ENCODE measurements around the gene OR10H3.
"Not testable (repeated sequence)": the region's sequence is repeated elsewhere in the genome, so short reads cannot be mapped to it uniquely, and the experiment has no call there.

Gene OR10H3

GRCh38 chr19:15779756-15780476, 42.1 kb downstream of the OR10H3 start:
- TF ChIP-seq CTCF (conservative IDR thresholded peaks at IDR 0.05), result no peak
- no peak for TF ChIP-seq ZFX (IDR thresholded peaks at IDR 0.05)
- H3K27ac ChIP-seq, result peak overlapping the region; percentile 19

GRCh38 chr19:15780610-15781418, 43.0 kb downstream of the OR10H3 start:
- TF ChIP-seq ZFX (IDR thresholded peaks at IDR 0.05) (no peak), CTCF (conservative IDR thresholded peaks at IDR 0.05) (no peak)
- H3K27ac ChIP-seq, result peak overlapping the region; percentile 19

GRCh38 chr19:15781661-15782060, 43.9 kb downstream of the OR10H3 start:
- no peak overlapping the region for H3K27ac ChIP-seq
- TF ChIP-seq ZFX (IDR thresholded peaks at IDR 0.05), result no peak
- no peak for TF ChIP-seq CTCF (conservative IDR thresholded peaks at IDR 0.05)

GRCh38 chr19:15782211-15782610, 44.4 kb downstream of the OR10H3 start:
- no peak overlapping the region for H3K27ac ChIP-seq
- TF ChIP-seq CTCF (conservative IDR thresholded peaks at IDR 0.05) (no peak), ZFX (IDR thresholded peaks at IDR 0.05) (no peak)

GRCh38 chr19:15782896-15783295, 45.1 kb downstream of the OR10H3 start:
- not testable (repeated sequence) for H3K27ac ChIP-seq

GRCh38 chr19:15787611-15788155, 49.9 kb downstream of the OR10H3 start, which contains the start of gene OR10H5:
Gene OR10H5, plus strand, starts transcription at chr19:15787661. Its CDS starts 6,388 bp downstream, at chr19:15794049.
- no peak within 1 kb of the TSS for H3K27ac ChIP-seq
- TF ChIP-seq ZFX (IDR thresholded peaks at IDR 0.05) (no peak), CTCF (conservative IDR thresholded peaks at IDR 0.05) (no peak)

- no peak overlapping the region for H3K27ac ChIP-seq
- TF ChIP-seq CTCF (conservative IDR thresholded peaks at IDR 0.05) (no peak), ZFX (IDR thresholded peaks at IDR 0.05) (no peak)
Measured at GRCh38 chr19:15788594-15789270, 50.9 kb downstream of the OR10H3 start.
